22Rv1 (cell line): ENCODE results near the gene GABBR2.

Experiments
- ZFX ChIP-seq: fragments of 450-650 bp; IDR thresholded peaks from 2 replicates; pipeline ENCODE4 v1.6.1; 2017; ENCODE audit warnings: antibody characterized with exemption, borderline replicate concordance
- TF ChIP-seq, protein P1 (sequence below): fragments of 450-650 bp; IDR thresholded peaks from 2 replicates; pipeline ENCODE4 v1.5.1; 2017; ENCODE audit warnings: mild to moderate bottlenecking

DNA sequence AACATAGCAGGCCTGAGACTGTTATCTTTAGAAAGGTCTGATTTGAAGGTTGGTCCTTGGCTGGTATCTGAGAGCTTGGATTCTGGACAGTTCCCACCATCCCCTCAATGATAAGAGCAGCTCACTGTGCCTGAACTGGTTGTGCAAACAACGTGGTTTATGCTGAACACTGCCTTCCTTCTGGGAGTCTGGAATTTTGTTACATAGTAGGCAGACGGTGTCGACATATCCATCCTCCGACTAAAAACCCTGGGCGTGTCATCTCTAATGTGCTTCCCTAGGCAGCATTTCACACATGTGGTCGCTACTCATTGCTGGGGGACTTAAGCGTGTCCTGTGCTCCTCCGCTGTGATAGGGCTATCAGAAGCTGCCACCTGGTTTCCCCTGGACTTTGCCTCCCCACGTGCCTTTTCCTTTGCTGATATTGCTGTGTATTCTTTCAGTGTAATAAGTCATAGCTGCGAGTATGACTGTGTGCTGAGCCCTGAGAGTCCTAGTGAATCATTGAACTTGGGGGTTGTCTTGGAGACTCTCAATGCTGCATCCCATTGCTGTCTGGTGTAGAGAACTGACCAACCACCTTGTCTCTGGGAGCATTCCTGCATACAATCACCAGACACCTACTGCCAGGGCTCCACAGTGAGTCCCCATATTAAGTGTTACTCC lies 334.2 kb downstream of the GABBR2 start:
- TF ChIP-seq, protein P1, sequence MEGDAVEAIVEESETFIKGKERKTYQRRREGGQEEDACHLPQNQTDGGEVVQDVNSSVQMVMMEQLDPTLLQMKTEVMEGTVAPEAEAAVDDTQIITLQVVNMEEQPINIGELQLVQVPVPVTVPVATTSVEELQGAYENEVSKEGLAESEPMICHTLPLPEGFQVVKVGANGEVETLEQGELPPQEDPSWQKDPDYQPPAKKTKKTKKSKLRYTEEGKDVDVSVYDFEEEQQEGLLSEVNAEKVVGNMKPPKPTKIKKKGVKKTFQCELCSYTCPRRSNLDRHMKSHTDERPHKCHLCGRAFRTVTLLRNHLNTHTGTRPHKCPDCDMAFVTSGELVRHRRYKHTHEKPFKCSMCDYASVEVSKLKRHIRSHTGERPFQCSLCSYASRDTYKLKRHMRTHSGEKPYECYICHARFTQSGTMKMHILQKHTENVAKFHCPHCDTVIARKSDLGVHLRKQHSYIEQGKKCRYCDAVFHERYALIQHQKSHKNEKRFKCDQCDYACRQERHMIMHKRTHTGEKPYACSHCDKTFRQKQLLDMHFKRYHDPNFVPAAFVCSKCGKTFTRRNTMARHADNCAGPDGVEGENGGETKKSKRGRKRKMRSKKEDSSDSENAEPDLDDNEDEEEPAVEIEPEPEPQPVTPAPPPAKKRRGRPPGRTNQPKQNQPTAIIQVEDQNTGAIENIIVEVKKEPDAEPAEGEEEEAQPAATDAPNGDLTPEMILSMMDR: no peak
- no peak for TF ChIP-seq ZFX
